Activated CD4-positive, alpha-beta memory T cell treated with anti-CD3 and anti-CD28 coated beads for 36 hours (primary cell): Measurements from ENCODE around the gene RFX1. TPM values are rescaled to one million over a fixed set of nuclear protein-coding genes. Genes with fewer than 3 reads are reported as not detected.
"Not testable (repeated sequence)": the region's sequence is repeated elsewhere in the genome, so short reads cannot be mapped to it uniquely, and the experiment has no call there.

ENCODE experiments used
- CTCF ChIA-PET: fragments of 350-600 bp; sonication (Branson Sonifier 250); formaldehyde crosslinking; loops from one replicate; lab custom pipeline; 2021; ENCODE audit warnings: antibody characterized with exemption, inconsistent platforms; lab: Charles Lee
- POLR2A ChIA-PET: fragments of 350-600 bp; sonication (Branson Sonifier 250); formaldehyde crosslinking; loops from one replicate; lab custom pipeline; 2021; ENCODE audit warnings: antibody characterized with exemption; lab: Charles Lee
- DNase-seq: peaks from one replicate; pipeline ENCODE4 v3.0.0-alpha.2; 2020
- H3K27ac Mint-ChIP-seq: one replicate; pipeline ENCODE4 v1.8.0; 2021; ENCODE audit warnings: mixed read lengths
- H3K27me3 Mint-ChIP-seq: one replicate; pipeline ENCODE4 v1.8.0; 2021; ENCODE audit warnings: mixed read lengths
- H3K36me3 Mint-ChIP-seq: one replicate; pipeline ENCODE4 v1.8.0; 2021; ENCODE audit warnings: mixed read lengths
- H3K4me1 Mint-ChIP-seq: one replicate; pipeline ENCODE4 v1.8.0; 2021; ENCODE audit warnings: low read depth, mixed read lengths
- H3K4me3 Mint-ChIP-seq: one replicate; pipeline ENCODE4 v1.8.0; 2021; ENCODE audit warnings: mild to moderate bottlenecking, mixed read lengths
- H3K9me3 Mint-ChIP-seq: one replicate; pipeline ENCODE4 v1.8.0; 2021; ENCODE audit warnings: mixed read lengths
- intact Hi-C: fragments of 100-400 bp; cut with micrococcal nuclease; formaldehyde crosslinking; loops from one replicate; pipeline ENCODE4 v1.15.1; 2023
- total RNA-seq, 2 experiments: library from RNA; stranded (reverse); gene quantifications; one replicate each; pipeline ENCODE4 v1.2.3, GENCODE V29; 2021

Gene RFX1
- total RNA-seq, 2 experiments from 2014 or later = 14.4 to 15.2 TPM

DNA sequence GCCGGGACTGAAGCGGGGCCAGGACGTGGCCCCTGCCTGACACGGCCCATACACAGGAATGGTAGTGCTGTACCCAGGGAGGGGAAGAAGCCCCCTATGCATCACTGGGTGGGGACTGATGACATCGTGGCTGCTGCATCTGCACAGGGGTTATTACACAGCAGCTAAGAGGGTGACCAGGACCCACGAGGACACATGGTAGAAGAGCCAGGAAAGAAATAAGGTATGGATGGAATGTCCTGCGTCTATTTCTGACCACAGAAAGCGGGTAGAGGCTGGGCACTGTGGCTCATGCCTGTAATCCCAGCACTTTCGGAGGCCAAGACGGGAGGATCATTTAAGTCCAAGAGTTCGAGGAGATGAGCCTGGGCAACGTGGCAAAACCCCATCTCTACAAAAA, 29.7 kb downstream of the RFX1 start:
- Mint-ChIP-seq H3K36me3 (peaks cover 7% of the 10 kb centered on the region), H3K4me1 (peaks cover 10% of the 10 kb centered on the region), H3K27me3 (no peaks in the 10 kb centered on the region), H3K4me3 (no peak overlapping the region), H3K27ac (no peak overlapping the region), H3K9me3 (no peaks in the 10 kb centered on the region)
- POLR2A ChIA-PET = no interaction called here
- DNase-seq = no peak
- intact Hi-C loops = no loop called here
- CTCF ChIA-PET = no interaction called here

DNA sequence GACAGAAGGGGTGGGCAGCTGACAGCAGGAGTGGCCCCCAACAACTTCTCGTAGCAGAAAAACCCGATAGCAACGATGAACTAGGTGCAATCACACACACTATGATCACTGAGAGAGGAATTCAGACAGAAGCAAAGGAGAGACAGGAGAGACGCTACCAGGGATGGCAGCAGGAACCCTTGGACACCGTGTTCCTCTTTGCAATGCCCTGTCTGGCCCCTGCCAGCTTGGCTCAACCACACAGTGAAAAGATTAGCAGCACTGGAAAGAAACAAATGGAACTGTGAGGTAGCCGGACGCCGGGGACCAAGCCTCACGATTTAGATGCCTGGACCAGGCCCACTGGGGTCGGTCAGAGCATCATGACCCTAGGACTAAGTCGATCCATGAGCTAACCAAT, 30.2 kb downstream of the RFX1 start:
- POLR2A ChIA-PET = no interaction called here
- Mint-ChIP-seq H3K27me3 (no peaks in the 10 kb centered on the region), H3K4me1 (peaks cover 10% of the 10 kb centered on the region), H3K27ac (no peak overlapping the region), H3K36me3 (peaks cover 7% of the 10 kb centered on the region), H3K9me3 (no peaks in the 10 kb centered on the region), H3K4me3 (no peak overlapping the region)
- intact Hi-C loops = no loop called here
- DNase-seq = no peak
- CTCF ChIA-PET = interaction anchor here (1.1 kb wide), 1 partner anchor 73 kb away, joined by 4 read pairs; no protein-coding TSS in a partner anchor

DNA sequence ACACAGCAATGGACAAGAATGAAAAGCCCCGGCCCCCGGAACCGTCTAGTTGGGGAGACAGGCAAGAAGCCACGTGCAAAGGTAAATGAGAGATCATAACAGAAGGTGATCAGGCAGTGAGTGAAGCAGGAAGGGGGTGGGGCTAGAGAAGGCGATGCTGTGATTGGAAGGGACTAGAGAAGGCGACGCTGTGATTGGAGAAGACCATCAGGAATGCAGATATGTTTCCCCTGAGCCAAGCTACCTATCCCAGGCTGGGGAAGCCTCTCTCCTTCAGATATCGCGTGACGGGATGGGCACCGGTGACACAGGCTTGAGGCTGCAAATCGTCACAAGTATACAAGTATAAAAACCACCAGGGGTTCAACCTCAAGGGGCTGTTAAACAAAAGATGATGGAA, 32.0 kb downstream of the RFX1 start:
- H3K4me1 Mint-ChIP-seq = peaks cover 8% of the 10 kb centered on the region
- intact Hi-C loops = no loop called here
- H3K27me3 Mint-ChIP-seq = no peaks in the 10 kb centered on the region
- no peak overlapping the region for H3K27ac Mint-ChIP-seq
- peak; percentile 49 for DNase-seq
- ChIA-PET POLR2A (no interaction called here), CTCF (no interaction called here)
- H3K9me3 Mint-ChIP-seq = no peaks in the 10 kb centered on the region
- no peak overlapping the region for H3K4me3 Mint-ChIP-seq
- peaks cover 8% of the 10 kb centered on the region for H3K36me3 Mint-ChIP-seq

- POLR2A ChIA-PET, CTCF ChIA-PET: not testable (repeated sequence)
- H3K36me3 Mint-ChIP-seq = peaks cover 11% of the 10 kb centered on the region
Measured at GRCh38 chr19:13973479-13973878, 32.6 kb downstream of the RFX1 start.

DNA sequence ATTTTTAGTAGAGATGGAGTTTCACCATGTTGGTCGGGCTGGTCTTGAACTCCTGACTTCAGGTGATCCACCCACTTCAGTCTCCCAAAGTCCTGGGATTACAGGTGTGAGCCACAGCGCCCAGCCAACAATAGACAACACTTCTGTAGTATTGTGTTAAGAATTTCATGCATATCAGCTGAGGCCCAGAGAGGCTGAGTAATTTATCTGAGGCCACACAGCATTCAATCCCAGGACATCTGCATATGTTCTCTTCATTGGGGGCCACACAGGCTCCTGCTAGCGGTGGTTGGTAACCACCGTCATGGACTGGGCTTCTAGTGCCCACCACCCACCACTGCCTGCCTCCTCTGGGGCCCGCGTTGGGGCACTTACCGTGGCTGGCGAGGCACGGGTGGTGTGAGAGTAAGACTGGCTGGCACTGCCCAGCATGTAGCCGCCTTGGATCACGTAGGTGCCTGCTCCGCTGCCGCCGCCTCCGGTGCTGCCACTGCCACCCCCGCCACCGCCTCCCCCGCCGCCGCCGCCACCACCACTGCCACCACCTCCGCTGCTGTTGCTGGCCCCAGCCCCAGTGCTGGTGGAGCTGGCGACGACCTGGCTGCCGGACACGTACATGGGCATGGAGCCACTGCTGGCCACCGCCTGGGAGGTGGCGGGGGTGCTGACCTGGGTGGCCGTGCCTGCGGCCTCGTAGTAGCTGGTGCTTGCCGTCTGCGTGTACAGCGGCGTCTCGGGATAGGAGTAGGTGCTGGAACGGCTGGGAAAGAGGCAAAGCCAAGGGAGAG, 33.6 kb downstream of the RFX1 start:
- ChIA-PET POLR2A (no interaction called here), CTCF (interaction anchor here (0.7 kb wide), 1 partner anchor 13 kb away, joined by 3 read pairs; no protein-coding TSS in a partner anchor)
- Mint-ChIP-seq H3K27ac (no peak overlapping the region), H3K9me3 (no peaks in the 10 kb centered on the region), H3K4me1 (peaks cover 8% of the 10 kb centered on the region), H3K4me3 (no peak overlapping the region), H3K36me3 (peaks cover 11% of the 10 kb centered on the region), H3K27me3 (no peaks in the 10 kb centered on the region)
- no peak for DNase-seq
- intact Hi-C loops = no loop called here

More at GRCh38 chr19:13973479-13973878, 32.6 kb downstream of the RFX1 start:
- DNase-seq, H3K4me1 Mint-ChIP-seq, H3K27me3 Mint-ChIP-seq, H3K4me3 Mint-ChIP-seq, H3K27ac Mint-ChIP-seq, H3K9me3 Mint-ChIP-seq, intact Hi-C loops: not testable (repeated sequence)

- POLR2A ChIA-PET = interaction anchor here (1.7 kb wide), 1 partner anchor 13 kb away, joined by 6 read pairs; no protein-coding TSS in a partner anchor
- peaks cover 11% of the 10 kb centered on the region for H3K36me3 Mint-ChIP-seq
- H3K27me3 Mint-ChIP-seq, H3K4me1 Mint-ChIP-seq, H3K27ac Mint-ChIP-seq, DNase-seq, H3K9me3 Mint-ChIP-seq, H3K4me3 Mint-ChIP-seq, intact Hi-C loops: not testable (repeated sequence)
- CTCF ChIA-PET = interaction anchor here (0.7 kb wide), 1 partner anchor 12 kb away, joined by 3 read pairs; no protein-coding TSS in a partner anchor
Measured at GRCh38 chr19:13971868-13972267, 34.3 kb downstream of the RFX1 start.

GRCh38 chr19:13969897-13970296, 36.2 kb downstream of the RFX1 start:
- DNase-seq = no peak
- intact Hi-C loops = no loop called here
- Mint-ChIP-seq H3K27ac (no peak overlapping the region), H3K27me3 (no peaks in the 10 kb centered on the region), H3K4me1 (peaks cover 8% of the 10 kb centered on the region), H3K36me3 (peaks cover 11% of the 10 kb centered on the region), H3K4me3 (no peak overlapping the region), H3K9me3 (no peaks in the 10 kb centered on the region)
- ChIA-PET CTCF (interaction anchor here (0.6 to 1.5 kb wide), 3 partner anchors 15 to 109 kb away, joined by 3 to 4 read pairs (median 3); no protein-coding TSS in a partner anchor), POLR2A (interaction anchor here (0.5 to 0.6 kb wide), 2 partner anchors 71 to 575 kb away, joined by 3 read pairs; no protein-coding TSS in a partner anchor)

DNA sequence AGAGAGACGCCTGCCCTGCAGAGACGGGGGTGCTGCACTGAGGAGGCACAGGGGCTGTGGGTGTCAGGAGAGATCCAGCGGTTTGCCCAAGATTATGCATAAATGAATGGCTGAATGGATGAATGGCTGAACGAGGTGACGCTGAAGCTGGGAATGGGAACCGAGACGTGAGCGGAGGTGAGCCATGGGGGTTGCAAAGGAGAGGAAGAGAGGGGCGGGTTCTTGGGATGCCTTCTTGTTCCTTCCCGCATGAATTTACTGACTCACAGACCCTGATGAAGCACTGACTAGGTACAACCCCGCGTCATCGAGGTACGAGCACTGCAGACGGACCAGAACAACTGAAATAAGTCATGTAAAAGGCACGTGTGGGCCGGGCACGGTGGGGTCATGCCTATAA, 37.1 kb downstream of the RFX1 start:
- no peak overlapping the region for H3K4me3 Mint-ChIP-seq
- DNase-seq = no peak
- H3K27me3 Mint-ChIP-seq = no peaks in the 10 kb centered on the region
- H3K9me3 Mint-ChIP-seq = no peaks in the 10 kb centered on the region
- intact Hi-C loops = no loop called here
- peaks cover 2% of the 10 kb centered on the region for H3K4me1 Mint-ChIP-seq
- CTCF ChIA-PET = interaction anchor here (1.5 kb wide), 1 partner anchor 91 kb away, joined by 3 read pairs; no protein-coding TSS in a partner anchor
- H3K27ac Mint-ChIP-seq = no peak overlapping the region
- H3K36me3 Mint-ChIP-seq = peaks cover 12% of the 10 kb centered on the region
- POLR2A ChIA-PET = no interaction called here

DNA sequence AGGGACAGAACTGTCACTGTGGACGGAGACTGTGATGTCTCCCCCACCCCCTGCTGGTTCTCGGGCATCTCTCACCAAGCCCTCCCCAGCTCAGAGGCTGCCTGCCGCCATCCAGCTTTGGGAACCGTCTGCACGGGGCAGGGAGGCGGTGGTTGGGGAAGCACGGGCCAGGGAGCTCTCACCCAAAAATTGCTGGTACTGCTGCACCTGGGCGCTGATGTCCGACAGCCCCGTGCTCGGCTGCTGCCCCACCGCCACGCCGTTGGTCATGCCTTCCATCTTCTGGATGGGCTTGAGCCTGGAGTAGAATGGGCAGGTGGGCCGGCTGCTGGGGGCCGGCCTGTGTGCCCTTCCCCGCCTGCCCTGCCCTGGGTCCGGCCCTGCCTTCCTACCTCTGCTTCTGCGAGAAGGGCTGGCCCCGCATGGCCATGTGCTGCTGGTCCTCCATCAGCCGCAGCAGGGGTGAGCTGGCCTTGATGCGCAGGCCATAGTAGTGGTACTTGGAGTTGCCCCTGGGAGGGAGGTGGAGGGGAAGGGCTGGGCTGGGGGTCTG, 37.7 kb downstream of the RFX1 start:
- Mint-ChIP-seq H3K27ac (no peak overlapping the region), H3K9me3 (no peaks in the 10 kb centered on the region), H3K27me3 (no peaks in the 10 kb centered on the region), H3K36me3 (peaks cover 12% of the 10 kb centered on the region), H3K4me3 (no peak overlapping the region), H3K4me1 (no peaks in the 10 kb centered on the region)
- POLR2A ChIA-PET = no interaction called here
- intact Hi-C loops = no loop called here
- CTCF ChIA-PET = interaction anchor here (0.8 kb wide), 1 partner anchor 32 kb away, joined by 3 read pairs; no protein-coding TSS in a partner anchor
- DNase-seq = no peak

DNA sequence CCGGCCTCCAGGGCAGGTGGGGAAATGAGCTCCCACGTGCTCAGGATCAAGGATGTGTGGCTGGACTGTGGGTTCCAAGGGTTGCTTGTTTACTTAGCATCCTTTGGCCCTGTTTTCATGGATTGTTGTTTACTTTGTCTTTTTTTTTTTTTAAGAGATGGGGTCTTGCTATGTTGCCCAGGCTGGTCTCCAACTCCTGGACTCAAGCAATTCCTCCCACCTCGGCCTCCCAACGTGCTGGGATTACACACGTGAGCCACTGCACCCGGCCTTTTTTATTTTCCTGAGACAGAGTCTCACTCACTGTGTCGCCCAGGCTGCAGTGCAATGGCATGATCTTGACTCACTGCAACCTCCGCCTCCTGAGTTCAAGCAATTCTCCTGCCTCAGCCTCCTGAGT, 38.9 kb downstream of the RFX1 start:
- H3K27me3 Mint-ChIP-seq, H3K9me3 Mint-ChIP-seq, H3K4me1 Mint-ChIP-seq, H3K4me3 Mint-ChIP-seq, H3K27ac Mint-ChIP-seq, intact Hi-C loops, DNase-seq, POLR2A ChIA-PET: not testable (repeated sequence)
- CTCF ChIA-PET = interaction anchor here (0.7 kb wide), 1 partner anchor 12 kb away, joined by 3 read pairs; no protein-coding TSS in a partner anchor
- peaks cover 10% of the 10 kb centered on the region for H3K36me3 Mint-ChIP-seq

- intact Hi-C loops = no loop called here
- POLR2A ChIA-PET = no interaction called here
- no peak for DNase-seq
- Mint-ChIP-seq H3K36me3 (peaks cover 11% of the 10 kb centered on the region), H3K27ac (no peak overlapping the region), H3K4me1 (no peaks in the 10 kb centered on the region), H3K9me3 (no peaks in the 10 kb centered on the region), H3K27me3 (no peaks in the 10 kb centered on the region), H3K4me3 (no peak overlapping the region)
- CTCF ChIA-PET = interaction anchor here (0.7 kb wide), 1 partner anchor 11 kb away, joined by 3 read pairs; no protein-coding TSS in a partner anchor
Measured at GRCh38 chr19:13966684-13967128, 39.4 kb downstream of the RFX1 start.

DNA sequence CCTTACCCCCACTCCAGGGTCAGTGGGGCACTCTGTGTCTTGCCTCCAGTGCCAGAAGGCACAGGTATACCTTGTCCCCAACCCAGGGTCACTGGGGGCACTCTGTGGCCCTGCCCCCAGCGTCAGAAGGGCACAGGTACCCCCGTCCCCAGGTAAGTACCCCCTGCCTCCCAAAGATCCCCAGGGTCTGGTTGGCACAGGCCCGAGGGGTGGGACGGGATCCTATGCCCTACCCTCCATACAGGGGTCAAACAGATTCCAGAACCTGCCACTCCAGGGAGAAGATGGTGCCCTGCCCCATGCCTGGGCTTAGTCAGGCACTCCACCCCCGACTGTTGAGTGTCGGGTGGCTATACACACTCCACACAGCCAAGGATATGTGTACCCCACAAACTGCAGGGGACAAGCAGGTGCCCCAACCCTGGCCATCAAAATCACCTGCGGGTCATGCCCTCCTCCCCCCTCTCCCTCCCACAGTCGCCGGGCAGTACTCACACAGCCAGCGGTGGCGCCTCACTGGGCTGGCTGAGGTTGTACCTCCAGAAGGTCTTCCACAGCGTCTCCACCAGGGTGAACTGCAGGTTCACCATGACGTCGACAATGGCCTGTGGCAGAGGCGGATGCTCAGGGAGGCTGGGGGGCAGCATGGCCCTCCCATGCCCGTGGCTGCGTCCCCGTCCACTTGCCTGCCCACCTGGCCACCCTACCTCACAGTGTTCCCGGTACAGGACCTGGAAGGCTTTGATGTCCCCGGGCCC, 40.0 kb downstream of the RFX1 start:
- Mint-ChIP-seq H3K4me3 (no peak overlapping the region), H3K4me1 (no peaks in the 10 kb centered on the region), H3K27ac (no peak overlapping the region), H3K27me3 (no peaks in the 10 kb centered on the region), H3K36me3 (peaks cover 15% of the 10 kb centered on the region), H3K9me3 (no peaks in the 10 kb centered on the region)
- CTCF ChIA-PET = no interaction called here
- POLR2A ChIA-PET = no interaction called here
- intact Hi-C loops = no loop called here
- no peak for DNase-seq
